Hepatic stellate cell (primary cell): Measurements from ENCODE around the gene ISCA1.

Experiments used
- DNase-seq: peaks from one replicate; pipeline ENCODE4 v3.0.0; 2011; ENCODE audit warnings: low spot score

Gene ISCA1

DNA sequence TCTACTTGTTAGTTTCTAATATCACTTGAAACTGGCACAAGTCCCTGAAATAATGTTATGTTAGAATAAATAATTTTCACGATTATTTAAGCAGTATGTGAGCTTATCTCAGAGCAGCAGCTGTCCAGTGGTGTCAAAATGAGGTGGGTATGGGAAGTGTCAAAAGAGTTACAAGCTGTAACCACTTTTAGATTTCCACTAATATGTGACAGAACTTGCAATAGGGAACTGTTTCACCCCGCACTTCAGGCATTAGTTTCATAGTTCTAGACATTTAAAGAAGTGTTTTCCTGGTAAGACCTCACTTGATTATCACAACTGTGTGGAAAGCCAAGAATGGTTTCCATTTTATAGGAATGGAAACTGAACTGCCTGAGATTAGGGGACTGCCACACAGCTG, 2.9 kb upstream of the ISCA1 start:
- no peak for DNase-seq

DNA sequence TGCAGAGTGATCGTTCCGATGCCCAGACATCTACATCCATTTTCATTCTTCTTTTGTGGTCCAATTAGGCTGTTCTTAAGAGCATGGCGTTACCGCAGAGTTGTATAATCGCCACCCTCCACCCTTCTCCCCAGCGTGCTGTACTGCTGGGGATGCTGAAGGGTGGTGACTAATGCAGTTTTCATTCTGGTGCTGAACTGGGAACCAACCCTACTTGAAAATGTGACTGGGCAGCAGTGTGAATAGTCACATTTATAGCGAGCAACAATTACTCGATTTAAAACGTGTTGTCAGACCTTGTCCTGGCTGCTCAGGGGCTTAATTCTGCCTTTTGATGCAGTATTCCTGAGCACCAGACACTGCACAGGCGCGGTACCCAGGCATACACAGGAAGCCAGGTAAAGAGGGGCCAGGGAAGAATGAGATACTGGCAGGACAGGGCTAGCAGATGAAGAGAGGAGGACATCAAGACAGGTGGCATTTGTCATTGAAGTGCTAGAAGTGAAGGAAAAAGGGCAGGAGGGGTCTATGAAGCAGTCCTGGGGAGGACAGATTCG, 719 bp upstream of the ISCA1 start:
- DNase-seq: peak; percentile 73

DNA sequence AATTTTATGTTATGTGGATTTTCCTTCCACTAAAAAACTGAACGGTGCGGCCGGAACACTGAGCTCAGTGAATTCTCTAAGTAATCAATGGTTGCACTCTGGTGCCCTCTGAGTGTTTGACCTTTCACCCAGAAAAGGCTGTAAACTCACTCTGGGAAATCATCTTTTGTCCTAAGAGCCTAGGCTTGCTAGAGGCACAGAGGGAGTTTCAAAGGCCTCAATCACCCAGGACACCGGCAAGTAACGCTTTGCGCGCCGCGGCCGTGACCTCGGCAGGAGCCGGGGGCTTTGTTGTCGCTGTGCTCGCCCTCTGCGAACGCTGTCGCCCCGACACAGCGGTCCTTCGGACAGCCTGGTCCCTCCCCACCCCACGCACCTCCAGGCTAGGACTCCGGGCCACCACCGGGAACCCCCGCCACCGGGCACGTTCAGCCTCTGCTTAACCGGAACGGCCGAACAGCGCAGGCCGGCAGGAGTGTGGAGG, 703 bp downstream of the ISCA1 start:
- no peak for DNase-seq

DNA sequence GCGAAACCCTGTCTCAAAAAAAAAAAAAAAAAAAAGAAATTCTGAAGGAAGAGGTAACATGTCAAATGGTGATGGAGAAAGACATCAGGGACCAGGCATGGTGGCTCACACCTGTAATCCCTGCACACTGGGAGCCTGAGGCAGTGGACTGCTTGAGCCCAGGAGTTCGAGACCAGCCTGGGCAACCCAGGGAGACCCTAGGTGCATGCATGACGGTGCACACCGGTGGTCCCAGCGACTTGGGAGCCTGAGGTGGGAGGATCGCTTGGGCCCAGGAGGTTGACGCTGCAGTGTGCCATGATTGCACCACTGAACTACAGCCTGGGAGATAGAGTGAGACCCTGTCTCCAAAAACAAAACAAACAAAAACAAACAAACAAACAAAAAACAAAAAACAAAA, 1.8 kb downstream of the ISCA1 start:
- DNase-seq: no peak

DNA sequence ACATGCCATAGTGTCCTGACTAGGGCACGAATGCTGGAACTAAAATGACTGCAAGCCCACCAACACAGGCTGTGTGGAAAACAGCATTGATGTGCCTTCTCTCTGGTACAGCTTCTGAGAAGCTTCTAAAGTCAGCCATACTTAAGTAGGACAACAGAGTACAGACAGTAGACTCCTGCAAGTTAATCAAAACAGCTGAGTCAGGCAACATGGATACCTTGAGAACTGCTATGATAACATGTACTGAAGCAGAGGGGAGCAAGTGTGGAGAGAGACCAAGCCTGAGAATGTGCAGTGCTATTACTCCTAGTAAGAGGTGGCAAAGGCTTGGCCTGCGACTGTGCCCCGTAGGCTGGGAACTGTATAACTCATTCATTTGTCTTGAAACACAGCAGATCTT, 2.5 kb downstream of the ISCA1 start:
- no peak for DNase-seq

DNA sequence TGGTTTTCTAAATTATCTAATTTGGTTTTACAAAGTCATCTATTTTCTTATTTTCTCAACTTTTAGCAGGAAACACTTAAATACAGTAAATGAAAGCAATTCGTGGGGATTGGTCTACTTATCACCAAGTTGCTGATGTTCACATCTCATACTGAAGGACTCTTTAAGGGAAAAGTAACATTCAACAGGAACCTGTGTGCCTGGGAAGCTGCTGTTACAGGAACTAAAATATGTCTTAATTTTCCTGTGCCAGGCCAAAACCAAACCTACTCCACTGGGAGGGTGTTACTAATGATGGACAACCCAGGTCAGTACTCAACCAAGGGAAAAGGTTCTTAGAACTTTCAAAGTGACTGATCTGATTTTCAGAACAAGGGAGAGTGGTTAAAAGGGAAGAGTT, 5.3 kb downstream of the ISCA1 start:
- no peak for DNase-seq

DNA sequence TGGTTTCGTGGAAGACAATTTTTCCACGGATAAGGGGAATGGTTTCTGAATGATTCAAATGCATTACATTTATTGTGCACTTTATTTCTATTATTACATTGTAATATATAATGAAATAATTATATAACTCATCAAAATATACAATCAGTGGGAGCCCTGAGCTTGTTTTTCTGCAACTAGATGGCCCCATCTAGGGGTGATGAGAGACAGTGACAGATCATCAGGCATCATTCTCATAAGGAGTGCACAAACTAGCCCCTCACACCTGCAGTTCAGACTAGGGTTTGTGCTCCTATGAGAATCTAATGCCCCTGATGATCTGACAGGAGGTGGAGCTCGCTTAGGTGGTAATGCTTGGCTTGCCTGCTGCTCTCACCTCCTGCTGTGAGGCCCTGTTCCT, 6.4 kb downstream of the ISCA1 start:
- DNase-seq: no peak

DNA sequence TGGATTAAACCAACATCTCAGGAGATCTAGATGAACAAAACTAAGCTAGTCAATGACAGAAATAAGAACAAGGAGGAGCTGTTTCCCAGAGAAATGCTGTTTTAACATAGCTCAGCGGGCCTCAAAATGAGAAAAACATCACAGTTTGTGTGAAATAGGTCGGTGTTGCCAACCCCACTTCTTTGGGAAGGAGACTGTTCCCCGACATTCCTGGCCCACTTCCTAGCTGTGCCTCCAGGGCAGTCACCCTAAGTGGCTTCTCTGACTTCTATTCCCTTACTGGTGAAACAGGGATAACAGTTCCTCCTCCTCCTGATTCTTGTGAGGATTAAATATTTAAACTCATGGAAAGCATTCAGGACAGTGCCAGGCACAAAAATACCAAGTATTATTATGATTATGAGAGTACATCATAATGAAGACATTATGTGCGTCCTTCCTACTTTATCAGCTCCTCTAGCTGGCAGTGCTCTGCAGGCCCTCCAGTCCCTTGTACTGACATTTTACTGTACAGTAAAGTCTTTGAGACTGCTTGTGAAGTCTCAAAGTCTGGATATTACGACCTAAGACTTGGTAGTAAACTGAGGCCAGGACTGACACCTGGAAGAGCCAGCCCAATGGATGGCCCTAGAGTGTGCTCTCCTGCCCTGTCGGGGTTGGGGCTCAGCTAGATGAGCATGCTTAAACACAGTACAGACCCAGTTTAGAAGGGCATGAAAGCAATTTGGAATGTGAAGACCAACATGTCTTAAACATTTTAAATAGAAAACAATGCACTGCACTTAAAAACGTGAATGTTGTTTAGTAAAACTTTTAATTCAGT, 7.3 kb downstream of the ISCA1 start:
- no peak for DNase-seq

DNA sequence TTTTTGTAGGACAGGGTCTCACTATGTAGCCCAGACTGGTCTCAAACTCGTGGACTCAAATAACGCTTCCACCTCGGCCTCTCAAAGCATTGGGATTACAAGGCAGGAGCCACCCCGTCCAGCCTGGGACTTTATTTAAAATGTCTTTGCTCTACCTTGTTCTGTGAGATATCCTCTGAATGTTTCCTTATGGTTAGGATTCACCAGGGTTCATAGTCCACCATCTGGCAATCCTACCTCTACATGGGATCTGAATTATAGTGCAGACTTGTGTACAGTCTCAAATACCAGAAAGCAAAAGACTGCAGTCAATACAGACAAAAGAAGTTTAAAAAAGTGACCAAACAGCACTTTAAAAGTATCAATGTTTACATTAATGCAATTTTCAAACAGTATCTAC, 10.1 kb downstream of the ISCA1 start:
- no peak for DNase-seq

DNA sequence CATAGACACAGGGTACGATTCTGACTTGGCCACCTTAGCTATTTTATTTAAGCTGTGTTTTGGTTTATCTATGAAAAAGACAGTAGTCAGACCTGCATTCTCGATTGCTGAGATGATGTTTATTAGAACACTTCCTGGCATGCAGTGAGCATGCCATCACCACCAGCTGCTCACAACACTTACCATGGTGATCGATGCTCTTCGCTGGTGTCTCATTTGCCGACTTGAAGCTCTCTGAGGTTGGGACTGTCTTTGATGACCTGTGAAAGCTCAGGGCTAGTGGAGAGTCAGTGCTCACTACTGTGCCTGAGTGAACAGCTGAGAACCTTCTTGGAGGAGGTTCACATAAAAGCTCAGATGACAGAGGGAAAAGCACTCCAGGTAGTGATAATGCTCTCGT, 18.5 kb downstream of the ISCA1 start:
- no peak for DNase-seq

DNA sequence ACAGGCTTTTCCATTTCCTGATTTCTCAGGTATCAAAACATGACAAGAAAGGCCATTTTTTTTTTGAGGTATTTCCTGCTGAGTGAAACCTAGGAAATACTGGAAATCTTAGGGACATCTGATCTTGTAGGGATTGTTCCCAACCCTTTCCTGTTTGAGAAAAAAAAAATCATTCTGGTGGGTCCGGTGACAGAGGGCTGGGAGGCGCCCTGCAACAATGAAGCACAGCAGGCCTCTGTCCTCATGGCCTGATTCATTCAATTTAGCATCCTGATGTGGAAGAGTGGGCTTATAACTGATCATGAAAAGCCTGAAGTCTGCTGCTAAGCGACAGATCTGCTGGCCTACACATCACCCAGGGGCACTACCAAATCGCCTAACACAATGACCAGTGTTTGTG, 19.8 kb downstream of the ISCA1 start:
- no peak for DNase-seq

DNA sequence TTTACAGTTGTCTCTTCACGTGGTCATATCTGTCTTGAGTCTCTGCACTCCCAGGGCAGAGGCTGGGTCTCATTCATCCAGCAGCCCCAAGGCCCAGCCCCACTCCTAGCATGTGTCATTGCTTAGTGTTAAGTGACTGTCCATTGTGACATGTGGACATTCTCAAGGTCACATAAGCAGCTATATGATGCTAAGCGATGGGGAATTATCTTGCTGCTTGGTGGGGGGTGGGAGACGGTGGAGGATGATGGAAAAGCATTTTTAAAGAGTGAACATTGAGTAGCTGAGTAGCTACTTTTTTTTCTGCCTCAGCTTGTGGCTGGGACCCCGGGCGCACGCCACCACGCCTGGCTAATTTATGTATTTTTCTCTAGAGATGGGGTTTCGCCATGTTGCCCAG, 22.8 kb downstream of the ISCA1 start, which contains the start of gene C9orf153:
C9orf153 (minus strand) TSS at position 101 of the 400 bp plus-strand sequence. CDS start 30,054 bp downstream, outside the sequence.
- DNase-seq: no peak

DNA sequence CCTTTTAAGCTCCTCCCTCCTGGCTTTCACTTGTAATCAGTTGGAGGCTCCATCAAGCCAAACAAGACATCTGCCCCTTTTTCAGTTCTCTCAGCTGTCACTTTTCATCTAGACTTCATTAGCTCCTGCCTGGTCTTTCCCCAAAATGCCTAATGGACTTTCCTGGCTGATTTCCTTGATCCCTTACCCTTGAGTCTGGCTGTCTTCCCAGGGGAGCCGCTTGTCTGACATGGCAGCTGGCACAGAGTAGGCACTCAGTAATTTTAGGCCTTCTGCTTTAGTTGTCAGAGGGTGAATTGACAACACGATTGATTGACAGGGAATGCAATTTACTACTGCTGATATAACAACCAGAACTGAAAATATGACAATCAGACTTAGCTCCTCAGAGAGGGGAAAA, 24.9 kb downstream of the ISCA1 start:
- no peak for DNase-seq

DNA sequence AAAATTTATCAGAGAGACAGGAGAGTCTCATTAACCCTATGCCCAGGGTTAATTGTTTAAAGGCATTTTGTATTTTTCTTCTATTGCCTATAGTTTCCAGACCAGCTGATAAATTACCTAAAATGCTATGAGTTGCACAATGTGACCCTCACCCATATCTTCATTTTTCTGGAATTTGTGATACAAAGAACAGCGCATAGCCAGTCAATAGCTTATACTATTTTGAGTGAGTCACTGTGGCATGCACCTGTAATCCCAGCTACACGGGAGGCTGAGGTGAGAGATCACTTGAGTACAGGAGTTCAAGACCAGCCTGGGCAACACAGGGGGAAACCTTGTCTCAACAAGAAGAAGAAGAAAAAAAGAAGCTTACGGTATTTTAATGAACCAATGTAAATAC, 25.7 kb downstream of the ISCA1 start:
- DNase-seq: no peak

DNA sequence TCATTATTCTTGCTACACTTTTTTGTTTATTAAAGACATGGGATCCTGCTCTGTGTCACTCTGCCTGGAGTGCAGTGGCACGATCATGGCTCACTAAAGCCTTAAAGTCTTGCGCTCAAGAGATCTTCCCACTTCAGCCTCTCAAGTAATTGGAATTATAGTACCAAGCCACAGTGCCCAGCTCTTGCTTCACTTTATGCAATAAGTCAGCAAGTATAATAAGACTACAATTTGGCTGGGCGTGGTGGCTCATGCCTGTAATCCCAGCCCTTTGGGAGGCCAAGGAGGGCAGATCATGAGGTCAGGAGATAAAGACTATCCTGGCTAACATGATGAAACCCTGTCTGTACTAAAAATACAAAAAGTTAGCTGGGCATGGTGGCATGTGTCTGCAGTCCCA, 28.8 kb downstream of the ISCA1 start:
- no peak for DNase-seq

DNA sequence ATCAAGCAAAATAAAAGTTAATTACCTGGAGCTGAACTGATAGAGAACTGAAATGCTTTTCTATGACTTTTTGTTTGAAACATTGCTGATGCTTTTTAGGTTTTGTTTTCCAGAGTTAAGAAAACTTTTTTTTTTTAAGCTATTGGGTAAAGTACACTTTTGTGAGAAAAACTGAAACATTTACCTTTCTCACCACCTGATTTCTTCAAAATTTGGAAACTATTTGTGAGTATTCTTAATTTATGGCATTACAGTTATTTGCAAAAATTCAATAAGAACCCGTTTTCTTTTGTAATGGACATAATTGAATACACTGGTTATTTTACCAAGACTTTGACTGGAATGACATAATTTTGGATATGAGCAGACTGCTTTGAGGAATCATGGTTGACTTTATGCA, 29.5 kb downstream of the ISCA1 start:
- no peak for DNase-seq

DNA sequence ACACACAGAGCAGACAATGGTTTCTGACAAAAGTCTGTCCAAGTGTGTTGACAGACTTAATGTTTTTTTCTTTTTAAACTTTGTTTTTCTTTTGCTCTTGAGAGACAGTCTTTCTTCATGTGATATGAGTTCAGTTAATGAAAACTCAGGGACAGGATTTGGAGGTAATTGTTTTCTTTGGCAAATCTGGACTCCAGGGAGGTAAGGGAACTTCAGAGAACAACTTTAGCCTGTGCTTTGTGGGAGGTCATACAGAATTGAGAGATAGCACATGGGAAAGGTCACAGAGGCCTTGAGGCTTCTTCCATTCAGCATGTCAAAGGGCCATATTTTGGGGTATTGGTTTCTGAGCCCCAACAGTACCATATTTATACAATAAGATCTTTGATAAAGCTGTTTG, 32.2 kb downstream of the ISCA1 start:
- no peak for DNase-seq

DNA sequence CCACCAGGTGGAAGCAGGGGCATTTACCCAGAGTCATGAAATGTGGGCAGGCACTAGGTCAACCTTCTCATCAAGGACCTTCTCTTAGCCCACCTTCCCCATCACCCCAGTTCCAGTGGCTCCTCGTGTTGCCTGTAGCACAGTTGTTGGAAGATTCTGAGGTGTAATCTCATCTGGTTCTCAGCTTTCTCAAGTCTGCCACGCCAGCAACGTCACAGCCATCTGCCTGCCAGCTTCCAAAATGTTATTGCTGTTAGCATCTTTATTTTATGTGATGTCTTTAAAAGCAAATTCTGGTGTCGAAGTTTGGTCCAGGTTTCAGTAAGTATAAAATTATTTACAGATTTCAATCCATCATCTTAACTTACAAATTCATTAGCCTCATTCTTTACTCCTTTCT, 33.6 kb downstream of the ISCA1 start:
- DNase-seq: no peak

DNA sequence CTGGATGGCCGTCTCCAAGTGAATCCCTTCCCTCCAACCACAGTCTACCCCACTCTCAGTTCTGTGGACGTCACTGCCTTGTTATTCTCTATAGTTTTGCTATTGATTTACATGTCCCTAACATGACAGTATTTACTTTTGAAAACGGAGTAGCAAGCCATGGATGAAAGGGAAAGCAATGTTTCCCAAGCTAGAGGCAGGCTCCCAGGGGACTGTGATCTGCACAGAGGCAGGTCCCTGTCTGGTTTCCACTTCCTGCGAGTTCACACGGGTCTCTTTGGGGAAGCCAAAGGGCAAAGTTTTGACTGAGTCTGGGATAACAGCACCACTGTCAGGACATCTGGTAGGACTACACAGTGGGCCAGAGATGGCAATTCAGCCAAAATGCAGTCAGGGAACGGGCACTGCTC, 35.6 kb downstream of the ISCA1 start:
- peak; percentile 25 for DNase-seq

DNA sequence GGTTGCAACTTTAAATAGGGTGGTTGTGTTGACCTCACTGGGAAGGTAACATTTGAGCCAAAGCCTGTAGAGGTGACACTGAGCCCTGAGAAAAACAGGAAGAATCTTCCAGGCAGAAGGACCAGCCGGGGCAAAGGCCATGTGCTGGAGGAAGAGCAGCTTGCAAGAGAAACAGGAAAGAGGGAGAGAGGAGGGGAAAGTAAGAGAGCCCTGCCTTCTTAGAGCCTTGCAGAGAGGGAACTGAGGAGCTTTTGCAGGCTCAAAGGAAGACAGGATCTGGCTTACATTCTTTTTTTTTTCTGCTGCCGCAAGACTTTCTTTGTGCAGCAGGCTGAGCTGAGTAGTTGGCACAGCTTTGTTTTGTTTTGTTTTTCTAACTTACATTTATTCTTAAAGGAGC, 40.3 kb downstream of the ISCA1 start:
- no peak for DNase-seq

DNA sequence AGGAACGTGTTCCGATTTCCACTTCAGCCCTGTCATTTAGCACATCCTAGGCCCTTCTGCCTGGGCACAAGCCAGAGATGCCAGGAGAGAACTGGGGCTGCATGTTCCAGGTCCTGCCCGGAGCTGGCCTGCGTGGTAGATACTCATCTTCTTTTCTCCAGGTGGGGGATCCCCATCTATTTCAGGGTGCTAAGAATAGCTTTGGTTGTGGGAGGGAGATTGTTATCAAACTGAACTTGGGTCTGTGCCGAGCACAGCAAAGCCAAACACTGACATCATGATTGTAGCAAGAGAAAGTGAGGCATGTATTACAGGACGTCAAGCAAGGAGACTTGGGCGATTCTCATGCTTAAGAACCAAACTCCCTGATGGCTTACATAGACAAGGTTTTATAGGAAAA, 41.1 kb downstream of the ISCA1 start:
- no peak for DNase-seq

DNA sequence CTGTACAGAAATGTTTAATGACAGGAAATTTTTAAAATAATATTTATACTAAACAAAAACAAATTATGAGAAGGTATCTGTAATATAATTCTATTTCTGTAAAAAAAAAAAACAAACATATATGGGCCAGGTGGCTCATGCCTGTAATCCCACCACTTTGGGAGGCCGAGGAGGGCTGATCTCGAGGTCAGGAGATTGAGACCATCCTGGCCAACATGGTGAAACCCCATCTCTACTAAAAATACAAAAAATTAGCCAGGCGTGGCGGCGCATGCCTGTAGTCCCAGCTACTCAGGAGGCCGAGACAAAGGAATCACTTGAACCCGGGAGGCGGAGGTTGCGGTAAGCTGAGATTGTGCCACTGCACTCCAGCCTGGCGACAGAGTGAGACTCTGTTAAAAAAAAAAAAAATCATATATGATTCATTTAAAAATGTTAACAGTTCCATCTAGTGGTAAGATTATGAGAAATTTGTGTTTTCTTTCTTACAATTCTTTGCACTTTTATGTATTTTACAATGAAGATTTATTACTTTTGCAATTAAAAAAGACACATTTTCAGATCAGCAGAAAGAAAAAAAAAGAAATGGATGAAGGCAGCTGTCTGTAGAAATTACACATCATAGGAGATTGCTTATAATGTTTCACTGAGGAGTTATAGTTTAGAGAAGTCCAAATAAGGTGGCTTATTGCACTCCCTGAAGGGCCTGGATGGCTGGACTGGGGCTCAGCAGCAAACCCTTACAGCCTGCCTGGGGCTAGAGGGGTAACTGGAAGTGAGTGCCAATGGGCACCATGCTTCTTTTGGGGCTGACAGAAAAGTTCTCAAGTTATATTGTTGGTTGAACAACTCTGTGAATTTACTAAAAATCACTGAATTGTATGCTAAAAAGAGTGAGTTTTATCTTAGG, 43.2 kb downstream of the ISCA1 start:
- no peak for DNase-seq

DNA sequence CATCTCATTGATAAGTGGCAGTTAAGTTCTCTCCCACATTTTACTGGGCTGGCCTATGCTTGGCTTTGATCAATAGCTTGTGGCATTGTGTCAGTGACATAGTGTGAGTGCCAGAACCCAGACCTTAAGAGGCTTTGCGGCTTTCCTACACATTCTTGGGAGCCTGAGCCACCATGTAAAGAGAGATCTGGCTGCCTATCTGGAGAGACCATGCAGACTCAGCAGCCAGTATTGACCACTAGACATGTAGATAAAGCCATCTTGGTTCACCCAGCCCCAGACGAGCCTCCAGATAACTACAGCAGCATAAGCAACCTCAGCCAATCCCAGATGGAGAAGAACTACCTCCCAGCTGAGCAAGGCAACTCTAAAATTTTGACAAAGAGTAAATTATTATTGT, 51.5 kb downstream of the ISCA1 start:
- DNase-seq: no peak
